B cell (primary cell): ENCODE results near the gene SCFD1. TPM values are rescaled to one million over a fixed set of nuclear protein-coding genes. Genes with fewer than 3 reads are reported as not detected.

Experiments
- ATAC-seq: fragments of 200-7000 bp; cut with Tn5 transposase; one replicate; pipeline ENCODE4 v1.10.0; 2021; ENCODE audit warnings: low read depth, mild to moderate bottlenecking, moderate number of reproducible peaks, moderate library complexity
- CTCF ChIA-PET: fragments of 350-600 bp; sonication (Branson Sonifier 250); formaldehyde crosslinking; loops from one replicate; lab custom pipeline; 2021; ENCODE audit warnings: antibody characterized with exemption, inconsistent platforms; lab: Charles Lee
- POLR2A ChIA-PET: fragments of 350-600 bp; sonication (Branson Sonifier 250); formaldehyde crosslinking; loops from one replicate; lab custom pipeline; 2021; ENCODE audit warnings: antibody characterized with exemption; lab: Charles Lee
- DNase-seq: peaks from one replicate; pipeline ENCODE4 v3.0.0; 2013
- H2AFZ ChIP-seq: 2 replicates; pipeline ENCODE4 v1.6.1; 2012; ENCODE audit warnings: mild to moderate bottlenecking, low read depth, low read length; ENCODE audit not compliant: insufficient read depth, poor library complexity, severe bottlenecking
- H3K27ac ChIP-seq, 2 donors: 1 replicate in 1 of 2; 2 replicates in 1 of 2; pipeline ENCODE4 v1.5.1; 2012 to 2013; ENCODE audit warnings: low read length in 2 of 2, mild to moderate bottlenecking in 2 of 2, moderate library complexity in 1 of 2
- H3K27me3 ChIP-seq, 4 experiments: fragments of 200-600 bp in 1 of 4; sonication (generic) in 1 of 4; replicated peaks in 1 of 4; 1 replicate in 2 of 4; 2 replicates in 2 of 4; pipeline versions ENCODE4 v1.6.1 to v1.7.0; 2013 to 2016; ENCODE audit warnings: low read length in 3 of 4, mild to moderate bottlenecking in 2 of 4, mixed read lengths in 1 of 4, moderate library complexity in 1 of 4; ENCODE audit not compliant: insufficient read depth in 4 of 4, control insufficient read depth in 3 of 4; ENCODE audit errors: control extremely low read depth in 1 of 4
- H3K36me3 ChIP-seq, 2 experiments: replicated peaks in 1 of 2; 1 replicate in 1 of 2; 2 replicates in 1 of 2; pipeline versions ENCODE4 v1.6.1 to v1.7.1; 2013; ENCODE audit warnings: low read length in 1 of 2; ENCODE audit not compliant: insufficient read depth in 2 of 2, control insufficient read depth in 1 of 2; ENCODE audit errors: control extremely low read depth in 1 of 2, extremely low read depth in 1 of 2
- H3K4me1 ChIP-seq, 2 donors: fragments of 200-600 bp in 1 of 2; sonication (generic) in 1 of 2; 1 replicate in 1 of 2; 2 replicates in 1 of 2; pipeline versions ENCODE4 v1.5.1 to v1.6.1; 2013 to 2017; ENCODE audit warnings: low read length in 2 of 2; ENCODE audit not compliant: control insufficient read depth in 2 of 2, insufficient read depth in 2 of 2
- H3K4me2 ChIP-seq: replicated peaks from 2 replicates; pipeline ENCODE3; 2012; ENCODE audit warnings: mild to moderate bottlenecking, low read depth, low read length; ENCODE audit not compliant: poor library complexity, severe bottlenecking
- H3K4me3 ChIP-seq, 5 experiments: fragments of 200-600 bp in 1 of 5; sonication (generic) in 1 of 5; 1 replicate in 3 of 5; 2 replicates in 2 of 5; pipeline versions ENCODE4 v1.5.1 to v1.7.0; 2011 to 2016; ENCODE audit warnings: low read length in 4 of 5, mild to moderate bottlenecking in 4 of 5, low read depth in 2 of 5, control low read depth in 1 of 5, moderate library complexity in 1 of 5; ENCODE audit not compliant: insufficient read depth in 1 of 5; ENCODE audit errors: control extremely low read depth in 1 of 5, extremely low read depth in 1 of 5
- H3K79me2 ChIP-seq: fragments of 200-600 bp; sonication (generic); one replicate; pipeline ENCODE4 v1.6.0; 2016; ENCODE audit warnings: low read length; ENCODE audit not compliant: control insufficient read depth, insufficient read depth
- H3K9ac ChIP-seq: fragments of 200-600 bp; sonication (generic); 2 replicates; pipeline ENCODE4 v1.6.1; 2017; ENCODE audit warnings: mild to moderate bottlenecking, low read length, moderate library complexity
- H3K9me3 ChIP-seq, 3 donors: one replicate each; pipeline versions ENCODE4 v1.6.1 to v1.7.1; 2013; ENCODE audit warnings: low read length in 2 of 3; ENCODE audit not compliant: control insufficient read depth in 2 of 3, insufficient read depth in 1 of 3; ENCODE audit errors: control extremely low read depth in 1 of 3
- H4K20me1 ChIP-seq: 2 replicates; pipeline ENCODE4 v1.6.0; 2012; ENCODE audit warnings: mild to moderate bottlenecking, low read length; ENCODE audit not compliant: insufficient read depth, control insufficient read depth, poor library complexity, severe bottlenecking
- H3K27ac Mint-ChIP-seq: one replicate; pipeline ENCODE4 v1.8.0; 2021; ENCODE audit warnings: mixed read lengths
- H3K27me3 Mint-ChIP-seq: one replicate; pipeline ENCODE4 v1.8.0; 2021; ENCODE audit warnings: mixed read lengths
- H3K4me1 Mint-ChIP-seq: one replicate; pipeline ENCODE4 v1.8.0; 2021; ENCODE audit warnings: mixed read lengths
- H3K4me3 Mint-ChIP-seq: one replicate; pipeline ENCODE4 v1.8.0; 2021; ENCODE audit warnings: mixed read lengths
- H3K9me3 Mint-ChIP-seq: one replicate; pipeline ENCODE4 v1.8.0; 2022; ENCODE audit warnings: mixed read lengths; ENCODE audit not compliant: insufficient read depth
- CTCF ChIP-seq: fragments of 200-600 bp; IDR thresholded peaks from one replicate; pipeline ENCODE4 v1.8.0; 2022; ENCODE audit warnings: antibody characterized with exemption, mild to moderate bottlenecking
- EZH2 ChIP-seq: IDR thresholded peaks from 2 replicates; pipeline ENCODE4 v1.6.1; 2012; ENCODE audit warnings: borderline replicate concordance, low read depth, mild to moderate bottlenecking, moderate library complexity, low read length; ENCODE audit not compliant: insufficient read depth, poor library complexity, severe bottlenecking
- WGBS: methylation state at CpG from one replicate; pipeline ENCODE4 v1.1.5; 2013; ENCODE audit warnings: missing lambda C conversion rate; ENCODE audit not compliant: insufficient coverage; 5-methylcytosine and 5-hydroxymethylcytosine counted together
- intact Hi-C: fragments of 100-400 bp; cut with micrococcal nuclease; formaldehyde crosslinking; loops from one replicate; pipeline ENCODE4 v1.10.0; 2022
- polyA plus RNA-seq: library from polyadenylated mRNA; depleted of rRNA; stranded (reverse); fragments of >200 nt; gene quantifications from 2 replicates; pipeline ENCODE4 v1.2.3, GENCODE V29; 2012
- total RNA-seq, 2 donors: library from RNA; stranded (reverse); fragments of 120-200 nt in 1 of 2; gene quantifications; 1 replicate in 1 of 2; 2 replicates in 1 of 2; pipeline versions ENCODE4 v1.2.3 to v1.2.4, GENCODE V29; 2013 to 2022

Gene SCFD1
- total and polyA plus RNA-seq, 2 donors (not counting 1 experiment from before 2014, with no cell fraction given), result 23.1 to 73.0 TPM

GRCh38 chr14:30725763-30726162 lies 103.6 kb downstream of the SCFD1 start:
- H3K9me3 ChIP-seq, result peaks cover 0 to 1% (median 0%) of the 10 kb centered on the region in 3 donors
- H3K4me2 ChIP-seq, result no peak overlapping the region
- H3K27me3 ChIP-seq, result no peaks in the 10 kb centered on the region
- H3K9ac ChIP-seq, result no peak overlapping the region
- Mint-ChIP-seq H3K4me1 (peaks cover 18% of the 10 kb centered on the region), H3K27me3 (no peaks in the 10 kb centered on the region), H3K4me3 (no peak overlapping the region), H3K27ac (peak overlapping the region; percentile 67), H3K9me3 (peaks cover 2% of the 10 kb centered on the region)
- POLR2A ChIA-PET, result no interaction called here
- no peak overlapping the region for H3K4me3 ChIP-seq
- no peaks in the 10 kb centered on the region for H3K79me2 ChIP-seq
- no peak for ATAC-seq
- H3K36me3 ChIP-seq, result peaks cover 12 to 33% of the 10 kb centered on the region in 2 experiments
- peaks cover 7 to 12% of the 10 kb centered on the region in 2 donors for H3K4me1 ChIP-seq
- no peak for TF ChIP-seq CTCF
- TF ChIP-seq EZH2, result no peak
- H3K27ac ChIP-seq, result no peak overlapping the region
- WGBS, result 97% methylated on average over 3 of the region's 5 CpGs
- intact Hi-C loops, result no loop called here
- CTCF ChIA-PET, result no interaction called here
- H2AFZ ChIP-seq, result no peak overlapping the region
- DNase-seq, result no peak
- no peaks in the 10 kb centered on the region for H4K20me1 ChIP-seq

- no peak overlapping the region for H3K4me2 ChIP-seq
- Mint-ChIP-seq H3K9me3 (peaks cover 2% of the 10 kb centered on the region), H3K27ac (no peak overlapping the region), H3K4me3 (no peak overlapping the region), H3K4me1 (peaks cover 15% of the 10 kb centered on the region), H3K27me3 (no peaks in the 10 kb centered on the region)
- CTCF ChIA-PET, result interaction anchor here (0.7 kb wide), 1 partner anchor 47 kb away, joined by 3 read pairs; no protein-coding TSS in a partner anchor
- no peak overlapping the region for H3K4me3 ChIP-seq
- H3K27ac ChIP-seq, result no peak overlapping the region
- H3K4me1 ChIP-seq, result peaks cover 7 to 12% of the 10 kb centered on the region in 2 donors
- H3K79me2 ChIP-seq, result no peaks in the 10 kb centered on the region
- POLR2A ChIA-PET, result no interaction called here
- ATAC-seq, result no peak
- no peaks in the 10 kb centered on the region for H4K20me1 ChIP-seq
- H3K9ac ChIP-seq, result no peak overlapping the region
- no peak for DNase-seq
- 80% methylated on average over 1 of the region's 5 CpGs for WGBS
- H3K36me3 ChIP-seq, result peaks cover 14 to 34% of the 10 kb centered on the region in 2 experiments
- H3K27me3 ChIP-seq, result no peaks in the 10 kb centered on the region
- H3K9me3 ChIP-seq, result peaks cover 0 to 1% (median 0%) of the 10 kb centered on the region in 3 donors
- no peak overlapping the region for H2AFZ ChIP-seq
- TF ChIP-seq CTCF (no peak), EZH2 (no peak)
- intact Hi-C loops, result no loop called here
Observed at GRCh38 chr14:30728471-30728870, 106.4 kb downstream of the SCFD1 start.
